ENCODE data around the gene PLD5.
"Not testable (repeated sequence)": the region's sequence is repeated elsewhere in the genome, so short reads cannot be mapped to it uniquely, and the experiment has no call there.

PLD5 gene

DNA sequence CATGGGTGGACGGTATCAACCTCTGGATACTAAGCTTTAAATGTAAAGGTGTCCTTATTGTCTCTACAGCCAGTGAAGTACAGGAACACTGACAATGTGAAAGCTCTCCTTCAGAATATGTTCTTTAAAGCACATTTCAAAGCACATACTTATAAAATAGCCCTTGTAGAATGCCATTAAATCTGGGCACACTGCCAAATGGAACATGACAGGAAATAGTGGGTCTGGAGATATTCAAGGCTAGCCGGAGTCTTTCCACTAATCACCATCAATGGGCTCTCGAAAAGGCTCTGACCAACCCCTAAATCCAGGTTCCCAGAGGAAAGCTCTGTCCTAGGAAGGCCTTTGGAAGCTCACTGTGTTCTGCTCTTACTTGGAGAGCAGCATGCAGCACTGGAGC lies 46.6 kb downstream of the PLD5 start:
- DNase-seq (ENCODE audit: low read depth), result no peak

DNA sequence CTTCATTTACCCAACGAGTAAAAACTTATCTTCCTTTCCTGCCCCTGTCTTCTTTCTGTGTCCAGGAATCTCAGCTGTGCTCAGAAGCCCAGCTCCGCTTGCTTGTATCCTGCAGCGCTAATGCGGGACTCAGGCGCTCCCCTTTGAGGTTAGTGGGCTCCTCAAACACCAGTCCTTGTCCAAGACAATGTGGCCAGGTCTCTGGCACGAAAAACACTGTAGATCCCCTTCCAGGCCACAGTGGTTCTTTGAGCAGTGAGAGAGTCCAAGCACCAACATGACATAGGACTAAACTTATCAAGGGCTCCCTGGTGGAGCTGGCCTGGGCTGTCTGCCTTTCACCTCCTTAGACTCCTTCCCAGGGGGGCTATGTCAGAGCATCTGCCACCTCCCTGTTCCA lies 53.7 kb downstream of the PLD5 start:
- no peak for DNase-seq (ENCODE audit: low read depth)

DNA sequence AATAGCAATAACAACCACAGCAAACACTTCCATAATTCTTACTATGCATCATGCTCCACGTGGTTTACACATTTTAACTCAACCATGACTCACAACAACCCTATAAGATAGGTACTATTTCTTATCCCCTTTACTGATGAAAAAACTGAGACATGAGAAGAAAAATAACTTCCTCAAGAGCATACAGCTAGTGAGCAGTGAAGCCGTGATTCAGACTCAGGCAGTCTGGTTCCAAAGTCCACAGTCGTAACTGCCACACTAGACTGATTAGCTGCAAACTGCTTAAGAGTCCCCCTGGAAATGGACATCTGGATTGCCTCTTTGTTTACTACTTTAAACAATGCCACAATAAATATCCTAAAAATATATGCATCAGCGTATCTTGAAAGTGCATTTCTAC lies 55.7 kb downstream of the PLD5 start:
- no peak for DNase-seq (ENCODE audit: low read depth)

DNA sequence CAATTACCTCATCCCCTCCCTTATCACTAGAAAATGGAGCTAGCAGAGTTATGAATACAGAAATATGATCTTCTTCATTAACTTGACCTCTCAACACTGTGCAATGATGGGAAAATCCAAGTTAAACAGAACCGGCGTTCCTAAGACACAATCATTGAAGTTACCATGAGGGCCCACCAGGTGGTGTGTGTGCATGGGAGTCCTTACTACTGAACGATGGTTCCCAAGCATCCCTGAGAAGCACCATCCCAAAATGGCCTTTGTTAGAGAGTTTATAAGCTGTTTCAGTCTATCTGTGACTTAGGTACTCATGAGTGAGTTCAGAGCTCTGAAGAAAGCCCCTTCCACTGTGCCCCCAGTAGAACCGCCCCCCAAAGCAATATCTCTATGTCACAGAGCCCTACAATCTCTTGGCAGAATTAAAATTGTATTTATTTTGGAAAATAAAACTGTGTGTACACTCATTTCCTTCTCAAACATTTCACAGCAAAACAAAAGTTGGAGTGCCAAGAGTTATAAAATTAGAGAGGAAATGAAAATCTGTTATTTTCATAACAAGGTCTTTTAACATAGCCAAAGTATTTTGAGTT lies 56.8 kb downstream of the PLD5 start:
- DNase-seq (ENCODE audit: low read depth), result no peak

DNA sequence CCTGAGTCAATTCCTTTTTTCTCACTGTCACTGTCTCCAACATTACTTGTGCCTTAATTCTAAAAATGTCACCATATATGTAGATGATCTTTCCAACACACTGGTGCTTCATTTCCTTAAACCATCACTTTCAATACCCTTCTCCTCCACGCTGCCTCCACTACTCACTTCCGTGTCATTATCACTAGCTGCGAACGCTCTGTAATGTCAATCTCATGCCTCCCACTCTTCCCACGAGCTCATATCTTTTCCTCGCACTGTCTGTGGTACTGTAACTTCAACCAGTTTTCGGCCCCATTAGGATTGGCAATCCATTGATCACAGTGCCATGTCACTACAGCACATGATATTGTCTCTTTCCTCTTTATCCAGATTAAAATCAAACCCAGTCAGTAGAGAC lies 61.6 kb downstream of the PLD5 start:
- no peak for DNase-seq (ENCODE audit: low read depth)

DNA sequence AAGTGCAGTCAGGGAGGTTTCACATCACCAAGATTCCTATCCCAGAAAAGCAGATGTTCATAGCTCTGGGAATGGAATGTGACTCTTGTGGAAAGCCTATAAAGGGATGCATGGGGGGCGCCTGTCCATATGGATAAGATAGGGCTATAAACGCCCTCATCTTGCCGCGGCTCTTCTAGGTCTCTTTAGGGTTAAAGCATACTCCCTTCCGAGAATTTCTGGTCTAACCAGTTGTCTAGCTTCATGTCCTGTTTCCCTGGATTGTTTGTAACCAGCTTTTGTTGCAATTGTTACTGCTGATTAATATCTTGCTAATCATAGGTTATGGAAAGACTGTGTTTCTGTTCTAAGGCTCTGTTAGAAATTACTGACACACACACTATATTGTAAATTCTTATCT lies 64.8 kb downstream of the PLD5 start:
- DNase-seq (ENCODE audit: low read depth), result not testable (repeated sequence)

DNA sequence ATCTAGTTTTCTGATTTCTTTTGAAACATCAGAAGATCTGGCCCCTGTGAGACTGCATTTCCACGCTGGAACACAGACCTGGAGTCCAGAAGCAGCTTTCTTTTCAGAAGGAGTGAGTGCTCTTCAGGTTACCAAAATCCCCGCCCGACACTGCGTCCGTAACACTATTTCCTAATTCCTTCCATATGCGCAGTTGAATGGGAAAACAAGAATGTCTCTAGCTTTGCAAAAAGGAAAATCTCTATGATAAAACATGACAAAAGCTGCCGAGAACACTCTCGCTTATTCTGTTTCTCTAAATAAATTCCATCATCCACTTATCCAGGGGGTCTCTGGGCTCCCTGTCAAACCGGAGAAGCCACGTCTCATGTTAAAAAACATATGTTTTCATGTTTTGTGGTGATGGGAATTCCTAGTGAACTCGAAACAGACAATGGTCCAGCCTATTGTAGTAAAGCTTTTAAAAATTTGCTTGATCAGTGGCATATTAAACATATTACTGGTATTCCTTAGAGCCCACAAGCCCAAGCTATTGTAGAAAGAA lies 67.7 kb downstream of the PLD5 start:
- no peak for DNase-seq (ENCODE audit: low read depth)

DNA sequence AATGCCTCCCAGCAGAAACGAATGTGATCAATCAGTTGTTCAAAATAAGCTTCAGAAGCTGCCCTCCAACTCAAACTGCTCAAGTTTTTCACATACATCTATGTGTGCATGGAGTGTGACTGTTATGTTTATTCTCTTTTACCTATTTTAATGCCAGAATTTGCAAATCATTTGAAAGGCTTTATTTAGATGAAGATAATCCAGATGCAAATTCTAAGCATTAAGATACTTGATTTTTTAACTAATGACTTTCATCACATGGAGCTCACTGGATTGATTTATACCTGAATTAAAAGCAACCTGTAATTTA lies 69.5 kb downstream of the PLD5 start:
- DNase-seq (ENCODE audit: low read depth), result no peak

DNA sequence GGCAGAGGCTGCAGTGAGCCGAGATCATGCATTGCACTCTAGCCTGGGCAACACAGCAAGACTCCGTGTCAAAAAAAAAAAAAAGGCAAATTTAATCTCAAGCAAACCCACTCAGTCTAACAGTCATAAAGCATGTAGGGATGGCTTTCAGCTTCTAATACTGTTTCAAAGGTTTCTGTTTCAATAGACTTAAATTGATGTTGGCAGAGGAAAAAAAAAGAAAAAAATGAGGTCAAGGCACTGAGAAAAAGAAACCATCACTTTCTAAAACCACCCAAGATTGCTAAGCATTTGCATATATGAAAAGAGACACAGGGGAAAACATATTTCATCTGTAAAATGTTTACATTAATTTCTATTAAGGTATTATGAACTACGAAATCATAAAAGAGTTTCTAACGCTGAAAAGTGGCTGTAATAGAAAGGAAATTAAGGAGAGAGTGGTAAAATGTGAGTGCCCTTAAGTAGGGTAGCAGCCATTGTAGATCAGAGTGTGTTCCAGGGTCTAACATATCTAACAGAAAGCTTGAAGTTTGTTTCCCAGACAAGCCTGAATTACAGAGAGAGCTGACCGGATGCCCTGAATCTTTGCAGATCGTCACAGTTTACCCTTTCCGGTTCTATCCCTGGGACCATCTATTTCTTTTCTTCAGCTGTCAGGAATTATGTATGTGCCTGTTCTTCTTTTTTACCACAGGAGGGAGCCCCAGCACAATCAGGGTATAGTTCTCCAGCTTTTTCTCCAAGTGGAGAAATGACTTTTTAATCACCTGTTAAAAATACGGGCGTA lies 70.0 kb downstream of the PLD5 start:
- DNase-seq (ENCODE audit: low read depth), result no peak

DNA sequence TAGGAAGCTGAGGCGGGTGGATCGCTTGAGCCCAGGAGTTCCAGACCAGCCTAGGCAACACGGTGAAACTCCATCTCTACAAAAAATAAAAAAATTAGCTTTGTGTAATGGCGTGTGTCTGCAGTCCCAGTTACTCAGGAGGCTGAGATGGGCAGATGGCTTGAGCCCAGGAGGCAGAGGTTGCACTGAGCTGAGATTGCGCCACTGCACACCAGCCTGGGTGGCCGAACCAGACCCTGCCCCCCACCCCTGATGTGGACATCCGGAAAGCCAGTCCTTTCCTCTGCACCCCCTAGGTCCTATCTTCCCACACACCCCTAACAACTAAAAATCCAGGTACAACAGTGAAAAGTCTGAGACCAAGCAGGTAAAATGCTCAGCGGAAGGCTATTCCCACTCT lies 71.9 kb downstream of the PLD5 start:
- no peak for DNase-seq (ENCODE audit: low read depth)

DNA sequence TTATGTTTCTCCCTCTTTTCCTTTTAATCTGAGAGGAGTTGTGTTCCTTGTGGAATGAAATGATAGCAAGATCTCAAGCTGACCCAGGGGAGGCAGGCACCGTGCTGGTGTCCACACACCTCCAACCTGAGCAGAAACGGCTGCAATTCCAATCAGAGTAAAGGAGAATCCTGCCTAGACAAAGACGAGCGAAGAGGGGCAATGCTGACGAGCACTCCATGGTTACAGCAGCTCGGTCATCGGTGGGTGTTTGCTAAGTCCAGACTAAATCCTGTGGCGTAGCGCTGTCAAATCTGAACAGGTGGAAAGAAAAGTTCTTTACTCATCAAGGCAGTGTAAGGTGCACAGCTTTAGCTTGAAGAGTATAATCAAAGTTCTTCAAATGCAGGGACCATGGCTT lies 74.8 kb downstream of the PLD5 start:
- DNase-seq (ENCODE audit: low read depth), result no peak

DNA sequence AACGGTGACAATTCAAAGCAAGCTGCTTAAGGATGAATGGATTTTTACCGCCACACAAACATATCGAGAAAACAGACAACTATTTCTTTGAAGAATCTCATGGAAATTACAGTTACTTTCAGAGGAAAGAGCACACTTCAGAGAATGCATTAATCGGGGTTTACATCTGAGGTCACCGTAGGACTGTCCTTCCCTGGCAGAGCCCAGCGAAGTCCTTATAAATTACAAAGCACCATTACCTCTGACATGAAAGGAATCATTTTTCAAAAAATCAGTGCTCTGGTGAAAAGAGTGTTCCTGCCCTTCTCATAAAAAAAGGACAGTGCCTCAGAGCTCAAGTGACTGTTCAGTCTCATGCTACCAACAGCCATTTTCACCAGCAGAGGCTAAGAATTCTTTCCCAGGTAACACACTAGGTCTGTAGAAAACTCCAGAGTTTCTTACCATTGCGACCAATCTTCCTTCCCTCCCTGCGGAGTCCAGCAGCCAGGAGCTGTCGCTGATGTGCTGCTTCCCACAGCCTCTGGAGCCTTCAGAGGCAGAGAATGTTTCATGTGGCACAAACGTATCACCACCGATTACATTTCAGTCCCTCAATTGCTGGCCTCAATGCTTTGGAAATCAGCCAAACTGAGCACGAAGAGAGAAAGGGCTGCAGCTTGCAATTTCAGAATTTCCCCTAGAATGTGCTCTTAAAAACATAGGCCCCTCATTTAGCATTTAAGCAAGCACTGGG lies 75.4 kb downstream of the PLD5 start:
- no peak for DNase-seq (ENCODE audit: low read depth)

DNA sequence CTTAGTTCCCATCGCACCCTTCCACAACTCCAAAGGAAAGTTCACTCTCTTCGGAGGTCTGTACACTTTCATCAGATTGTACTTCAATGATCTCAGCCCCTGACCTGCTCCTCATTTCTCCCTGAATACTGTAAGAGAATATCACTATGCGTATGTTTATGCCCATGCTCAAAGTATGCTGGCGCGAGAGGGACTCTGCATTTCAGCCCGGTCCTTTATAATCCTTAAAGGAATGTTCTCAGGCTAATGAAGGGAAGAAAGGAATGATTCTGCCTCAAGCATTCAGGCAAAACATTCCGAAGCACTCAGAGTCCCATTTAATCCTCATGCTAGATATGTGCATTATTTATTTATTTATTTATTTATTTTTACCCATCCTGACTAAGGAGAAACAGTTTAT lies 76.8 kb downstream of the PLD5 start:
- DNase-seq (ENCODE audit: low read depth), result no peak

DNA sequence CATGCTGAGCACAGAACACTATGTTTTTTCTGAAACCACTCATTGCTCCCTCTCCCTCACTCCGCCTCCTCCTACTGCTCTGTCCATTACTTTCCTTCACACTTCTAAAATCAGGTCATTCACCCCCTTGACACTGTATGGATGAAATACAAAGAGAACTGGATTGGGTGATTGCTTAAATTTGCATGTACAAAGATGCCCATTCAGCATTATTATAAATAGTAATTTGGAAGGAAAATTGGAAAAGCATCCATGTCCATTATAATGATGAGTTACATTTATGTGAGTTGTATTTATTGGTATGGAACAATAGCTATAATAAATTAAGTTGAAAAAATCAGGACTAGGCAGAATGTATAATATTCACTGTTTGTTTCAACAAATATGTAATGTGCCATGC lies 83.7 kb downstream of the PLD5 start:
- no peak for DNase-seq (ENCODE audit: low read depth)

DNA sequence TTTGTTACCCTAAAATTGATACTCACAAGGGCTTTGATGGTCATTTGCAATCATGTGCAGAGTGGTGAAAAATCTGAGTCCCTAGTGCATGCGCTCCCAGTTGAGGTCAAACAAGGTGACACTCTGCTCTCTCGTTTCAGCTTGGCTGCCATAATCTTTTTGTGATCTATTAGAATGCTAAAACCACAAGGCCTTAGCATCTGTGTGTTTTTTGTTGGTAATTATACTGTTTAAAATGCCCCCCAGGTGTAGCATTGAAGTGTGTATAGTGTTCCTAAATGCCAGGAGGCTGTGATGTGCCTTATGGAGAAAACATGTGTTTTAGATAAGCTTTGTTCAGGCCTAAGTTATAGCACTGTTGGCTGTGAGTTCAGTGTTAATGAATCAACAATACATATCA lies 89.3 kb downstream of the PLD5 start:
- no peak for DNase-seq (ENCODE audit: low read depth)

DNA sequence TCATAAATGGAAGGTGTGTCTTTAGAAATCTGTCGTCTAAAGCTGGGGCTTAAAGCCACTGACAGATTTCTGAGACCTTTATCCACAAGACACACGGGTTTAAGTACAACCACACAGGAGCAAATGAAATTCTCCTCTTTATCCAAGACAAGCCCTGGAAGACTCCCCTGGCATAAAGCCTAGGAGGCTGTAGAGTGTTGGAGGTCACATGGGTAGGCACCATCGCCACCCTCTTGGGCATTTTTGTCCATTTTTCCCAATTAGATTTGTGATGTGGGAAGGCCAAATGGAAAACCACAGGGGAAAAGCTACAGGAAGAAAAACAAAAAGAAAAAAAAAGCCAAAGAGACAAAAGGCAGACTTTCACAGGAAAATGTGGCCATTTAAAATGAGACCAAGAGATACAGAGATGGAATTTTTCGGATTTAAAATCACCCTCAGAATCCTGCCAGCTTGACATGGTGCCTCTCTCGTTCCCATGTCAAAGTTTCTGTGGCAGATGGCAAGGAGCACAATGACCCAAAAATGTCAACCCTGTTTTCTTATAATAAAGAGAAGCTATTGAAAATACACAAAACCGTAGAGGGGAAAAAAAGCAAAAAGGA lies 91.9 kb downstream of the PLD5 start:
- DNase-seq (ENCODE audit: low read depth), result no peak

DNA sequence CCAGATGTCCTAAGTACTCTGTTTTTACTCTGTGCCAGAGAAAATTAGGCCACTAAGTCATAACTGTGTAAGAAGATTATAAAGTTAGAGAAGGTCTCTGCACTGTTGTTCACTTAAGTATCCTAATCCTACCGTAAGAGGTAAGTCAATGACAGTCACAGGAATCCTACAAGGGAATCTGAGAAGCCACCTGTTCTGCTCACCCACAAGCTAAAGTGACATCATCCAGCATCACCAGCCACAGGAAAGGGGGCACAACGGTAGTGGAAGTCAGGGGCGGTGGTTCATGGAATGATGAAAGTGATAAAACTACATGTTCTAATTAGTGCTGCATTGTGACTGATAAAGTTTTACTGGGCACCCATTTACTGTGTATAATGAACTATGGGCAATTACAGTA lies 92.7 kb downstream of the PLD5 start:
- no peak for DNase-seq (ENCODE audit: low read depth)

DNA sequence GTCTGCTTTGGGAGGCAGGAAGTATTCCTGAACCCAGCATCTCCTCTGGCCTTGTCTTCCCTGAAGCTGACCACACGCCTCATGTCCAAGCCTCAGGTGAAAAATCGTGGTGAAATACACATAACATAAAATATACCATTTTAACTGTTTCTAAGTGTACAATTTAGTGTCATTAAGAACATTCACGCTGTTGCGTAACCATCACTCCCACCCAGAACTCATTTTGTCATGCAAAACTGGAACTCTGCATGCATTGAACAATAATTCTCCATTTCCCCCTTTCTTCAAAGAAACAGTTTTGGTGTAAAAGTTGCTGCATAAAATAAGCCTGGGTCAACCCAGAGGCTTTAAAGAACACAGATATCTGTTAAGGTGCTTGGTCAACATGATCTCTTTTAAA lies 93.5 kb downstream of the PLD5 start:
- DNase-seq (ENCODE audit: low read depth), result no peak

DNA sequence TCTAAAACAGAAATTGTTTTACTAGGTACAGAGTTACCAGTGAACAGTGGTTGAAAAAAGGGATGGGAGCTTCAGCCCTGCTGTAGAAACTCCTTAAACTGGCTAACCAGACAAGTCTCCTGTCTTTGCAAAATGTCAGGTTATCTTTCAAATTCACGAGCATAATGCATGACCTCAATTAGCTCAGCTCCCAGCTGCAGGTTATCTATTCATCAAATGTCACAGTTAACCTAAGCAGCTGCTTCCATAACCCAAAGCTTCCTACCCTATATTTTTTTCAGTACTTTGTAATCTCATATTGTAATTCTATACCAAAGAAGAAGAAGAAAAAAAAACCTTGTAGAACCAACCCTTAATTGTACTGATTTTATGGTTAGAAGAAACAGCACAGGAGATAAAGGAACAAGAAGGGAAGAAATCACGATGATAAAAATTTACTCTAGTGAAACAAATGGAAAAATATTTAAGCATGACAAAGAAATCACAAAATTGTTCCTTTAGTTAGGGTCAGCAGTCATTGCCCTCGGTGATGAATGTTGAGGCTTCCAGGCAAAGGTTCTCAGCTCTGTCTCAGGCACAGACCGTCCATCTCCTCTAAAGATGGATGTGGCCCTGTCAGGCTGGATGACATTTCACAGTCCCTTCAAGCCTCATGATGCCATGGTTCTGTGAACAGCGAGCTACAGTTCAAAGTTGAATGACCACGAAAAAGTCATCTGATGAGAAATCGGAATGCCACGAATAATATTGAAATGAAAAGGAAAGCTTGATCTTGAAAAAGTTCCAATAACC lies 95.9 kb downstream of the PLD5 start:
- no peak for DNase-seq (ENCODE audit: low read depth)

DNA sequence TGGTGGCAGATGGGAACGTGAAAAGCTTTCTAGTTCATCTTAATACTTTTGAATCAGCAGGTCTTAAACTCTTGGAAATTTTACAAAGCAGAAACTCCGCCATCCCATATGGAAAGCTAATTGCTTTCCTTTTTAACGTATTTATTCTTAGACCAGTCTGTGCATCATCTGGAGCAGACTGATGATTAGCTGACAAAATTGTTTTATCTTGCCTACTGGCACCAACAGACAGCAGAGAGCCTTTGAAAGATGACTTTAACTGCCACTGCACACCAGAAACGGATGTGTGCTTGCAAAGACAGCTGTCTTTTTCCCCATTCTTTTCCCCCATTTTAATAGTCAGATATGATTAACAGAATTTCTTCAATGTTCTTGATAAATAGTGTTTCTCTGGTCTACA lies 97.0 kb downstream of the PLD5 start:
- DNase-seq (ENCODE audit: low read depth), result no peak

DNA sequence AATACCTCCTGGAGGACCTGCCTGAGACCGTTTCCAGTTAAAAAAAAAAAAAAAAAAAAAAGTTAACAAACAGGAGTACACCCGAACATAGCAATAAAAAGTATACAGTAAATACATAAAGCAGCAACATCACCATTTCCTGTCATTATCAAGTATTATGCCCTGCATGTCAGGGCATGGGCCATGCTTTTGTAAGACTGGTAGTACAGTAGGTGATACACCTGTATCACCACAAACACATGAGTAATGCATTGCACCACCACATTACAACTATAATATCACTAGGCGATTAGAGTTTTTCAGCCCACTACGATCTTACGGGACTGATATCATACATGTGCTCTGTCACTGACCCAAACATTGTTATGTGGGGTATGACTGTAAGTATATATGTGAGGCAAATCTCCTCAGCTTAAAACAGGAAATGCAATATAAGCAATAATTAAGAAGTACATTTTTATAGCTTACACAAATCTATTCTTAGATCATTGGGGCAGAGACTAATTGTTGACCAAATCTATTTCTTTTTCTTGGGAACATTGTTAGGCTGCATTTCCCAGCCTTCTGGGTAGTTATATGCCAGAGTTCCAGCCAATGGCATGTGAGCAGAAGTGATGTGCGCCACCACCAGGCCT lies 98.1 kb downstream of the PLD5 start:
- no peak for DNase-seq (ENCODE audit: low read depth)

DNA sequence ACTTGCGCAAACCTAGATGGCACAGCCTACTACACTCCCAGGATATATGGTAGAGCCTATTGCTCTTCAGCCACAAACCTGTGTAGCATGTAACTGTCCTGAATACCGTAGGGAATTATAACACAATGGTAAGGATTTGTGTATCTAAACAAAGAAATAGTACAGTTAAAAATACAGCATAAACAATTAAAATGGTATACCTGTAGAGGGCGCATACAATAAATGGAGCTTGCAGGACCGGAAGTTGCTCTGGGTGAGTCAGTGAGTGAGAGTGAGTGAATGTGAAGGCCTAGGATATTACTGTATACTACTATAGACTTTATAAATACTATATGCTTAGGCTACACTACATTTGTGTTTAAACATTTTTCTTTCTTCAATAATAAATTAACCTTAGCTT lies 99.3 kb downstream of the PLD5 start:
- DNase-seq (ENCODE audit: low read depth), result no peak

All from stimulated activated CD8-positive, alpha-beta memory T cell treated with anti-CD3 and anti-CD28 coated beads, Interleukin-12 subunit alpha, Interleukin-12 subunit beta, amount 100 ng/mL, for 4 hours (primary cell).